ENCODE data around the gene GALNT14. TPM values are rescaled to one million over a fixed set of nuclear protein-coding genes. Genes with fewer than 3 reads are reported as not detected.

The GALNT14 gene
- total RNA-seq, 1 experiment from 2014 or later, result 1.6 TPM

GRCh38 chr2:31110998-31111397 lies 27.2 kb downstream of the GALNT14 start:
- no peaks in the 10 kb centered on the region for H3K9me2 ChIP-seq (replicated peaks; ENCODE audit: insufficient read depth, low read length)

GRCh38 chr2:31110431-31110830 lies 27.8 kb downstream of the GALNT14 start:
- H3K9ac ChIP-seq (ENCODE audit: low read length), result no peak overlapping the region
- no peaks in the 10 kb centered on the region for H3K36me3 ChIP-seq (ENCODE audit: insufficient read depth, low read length)
- H3K27me3 ChIP-seq (ENCODE audit: low read length), result no peaks in the 10 kb centered on the region
- no peaks in the 10 kb centered on the region for H3K9me3 ChIP-seq (ENCODE audit: low read length)
- no peak overlapping the region for H3K4me2 ChIP-seq (ENCODE audit: low read depth, low read length, poor library complexity, severe bottlenecking)
- H3K4me3 ChIP-seq (ENCODE audit: low read length), result no peak overlapping the region
- DNase-seq, result no peak
- no peaks in the 10 kb centered on the region for H3K4me1 ChIP-seq (ENCODE audit: low read length)
- H4K20me1 ChIP-seq (ENCODE audit: insufficient read depth, low read depth, low read length), result 0 out of 2 replicates have a peak, but pooled peaks cover 3% of the 10 kb centered on the region
- H3K27ac ChIP-seq (ENCODE audit: low read length), result no peak overlapping the region
- H2AFZ ChIP-seq (ENCODE audit: low read length), result no peak overlapping the region
- no peaks in the 10 kb centered on the region for H3K9me2 ChIP-seq (replicated peaks; ENCODE audit: insufficient read depth, low read length)
- H3K79me2 ChIP-seq (ENCODE audit: low read length), result no peaks in the 10 kb centered on the region

More at GRCh38 chr2:31110998-31111397, 27.2 kb downstream of the GALNT14 start:
- no peaks in the 10 kb centered on the region for H3K4me1 ChIP-seq (ENCODE audit: low read length)
- H3K27ac ChIP-seq (ENCODE audit: low read length), result no peak overlapping the region
- H3K4me2 ChIP-seq (ENCODE audit: low read depth, low read length, poor library complexity, severe bottlenecking), result no peak overlapping the region
- DNase-seq, result no peak
- H3K9me3 ChIP-seq (ENCODE audit: low read length), result no peaks in the 10 kb centered on the region
- no peak overlapping the region for H3K9ac ChIP-seq (ENCODE audit: low read length)
- no peak overlapping the region for H2AFZ ChIP-seq (ENCODE audit: low read length)
- no peaks in the 10 kb centered on the region for H3K36me3 ChIP-seq (ENCODE audit: insufficient read depth, low read length)
- no peaks in the 10 kb centered on the region for H3K27me3 ChIP-seq (ENCODE audit: low read length)
- H3K4me3 ChIP-seq (ENCODE audit: low read length), result no peak overlapping the region
- no peaks in the 10 kb centered on the region for H3K79me2 ChIP-seq (ENCODE audit: low read length)
- H4K20me1 ChIP-seq (ENCODE audit: insufficient read depth, low read depth, low read length), result 0 out of 2 replicates have a peak, but pooled peaks cover 3% of the 10 kb centered on the region

- Histone ChIP-seq H3K9me3 (ENCODE audit: low read length) (no peaks in the 10 kb centered on the region), H3K27me3 (ENCODE audit: low read length) (no peaks in the 10 kb centered on the region), H3K4me3 (ENCODE audit: low read length) (no peak overlapping the region), H3K36me3 (ENCODE audit: insufficient read depth, low read length) (no peaks in the 10 kb centered on the region), H3K4me2 (ENCODE audit: low read depth, low read length, poor library complexity, severe bottlenecking) (no peak overlapping the region), H3K9ac (ENCODE audit: low read length) (no peak overlapping the region), H3K79me2 (ENCODE audit: low read length) (no peaks in the 10 kb centered on the region), H3K9me2 (replicated peaks; ENCODE audit: insufficient read depth, low read length) (no peaks in the 10 kb centered on the region), H3K4me1 (ENCODE audit: low read length) (no peaks in the 10 kb centered on the region), H2AFZ (ENCODE audit: low read length) (no peak overlapping the region), H4K20me1 (ENCODE audit: insufficient read depth, low read depth, low read length) (0 out of 2 replicates have a peak, but pooled peaks cover 3% of the 10 kb centered on the region), H3K27ac (ENCODE audit: low read length) (no peak overlapping the region)
- no peak for DNase-seq
These were observed 28.5 kb downstream of the GALNT14 start for GRCh38 chr2:31109633-31110192.

- no peak overlapping the region for H3K4me2 ChIP-seq (ENCODE audit: low read depth, low read length, poor library complexity, severe bottlenecking)
These were observed 29.5 kb downstream of the GALNT14 start for GRCh38 chr2:31108561-31109286.

GRCh38 chr2:31107591-31108300 lies 30.5 kb downstream of the GALNT14 start:
- no peak overlapping the region for H3K4me2 ChIP-seq (ENCODE audit: low read depth, low read length, poor library complexity, severe bottlenecking)
- H3K9me3 ChIP-seq (ENCODE audit: low read length), result no peaks in the 10 kb centered on the region
- H3K4me3 ChIP-seq (ENCODE audit: low read length), result no peak overlapping the region
- 0 out of 2 replicates have a peak, but pooled peaks cover 3% of the 10 kb centered on the region for H4K20me1 ChIP-seq (ENCODE audit: insufficient read depth, low read depth, low read length)
- no peaks in the 10 kb centered on the region for H3K27me3 ChIP-seq (ENCODE audit: low read length)
- no peaks in the 10 kb centered on the region for H3K9me2 ChIP-seq (replicated peaks; ENCODE audit: insufficient read depth, low read length)
- no peaks in the 10 kb centered on the region for H3K4me1 ChIP-seq (ENCODE audit: low read length)
- DNase-seq, result no peak
- no peaks in the 10 kb centered on the region for H3K79me2 ChIP-seq (ENCODE audit: low read length)
- no peak overlapping the region for H3K27ac ChIP-seq (ENCODE audit: low read length)
- no peaks in the 10 kb centered on the region for H3K36me3 ChIP-seq (ENCODE audit: insufficient read depth, low read length)
- no peak overlapping the region for H2AFZ ChIP-seq (ENCODE audit: low read length)
- no peak overlapping the region for H3K9ac ChIP-seq (ENCODE audit: low read length)

More at GRCh38 chr2:31108561-31109286, 29.5 kb downstream of the GALNT14 start:
- H3K9me2 ChIP-seq (replicated peaks; ENCODE audit: insufficient read depth, low read length), result no peaks in the 10 kb centered on the region
- no peak for DNase-seq
- no peaks in the 10 kb centered on the region for H3K36me3 ChIP-seq (ENCODE audit: insufficient read depth, low read length)
- no peak overlapping the region for H3K9ac ChIP-seq (ENCODE audit: low read length)
- H2AFZ ChIP-seq (ENCODE audit: low read length), result no peak overlapping the region
- H3K79me2 ChIP-seq (ENCODE audit: low read length), result no peaks in the 10 kb centered on the region
- H3K27me3 ChIP-seq (ENCODE audit: low read length), result no peaks in the 10 kb centered on the region
- H3K9me3 ChIP-seq (ENCODE audit: low read length), result no peaks in the 10 kb centered on the region
- no peak overlapping the region for H3K4me3 ChIP-seq (ENCODE audit: low read length)
- no peaks in the 10 kb centered on the region for H3K4me1 ChIP-seq (ENCODE audit: low read length)
- 0 out of 2 replicates have a peak, but pooled peaks cover 3% of the 10 kb centered on the region for H4K20me1 ChIP-seq (ENCODE audit: insufficient read depth, low read depth, low read length)
- H3K27ac ChIP-seq (ENCODE audit: low read length), result no peak overlapping the region

- H3K27me3 ChIP-seq (ENCODE audit: low read length), result no peaks in the 10 kb centered on the region
- H3K9ac ChIP-seq (ENCODE audit: low read length), result no peak overlapping the region
- H3K4me2 ChIP-seq (ENCODE audit: low read depth, low read length, poor library complexity, severe bottlenecking), result no peak overlapping the region
- H3K36me3 ChIP-seq (ENCODE audit: insufficient read depth, low read length), result no peaks in the 10 kb centered on the region
- no peak for DNase-seq
- H3K4me3 ChIP-seq (ENCODE audit: low read length), result no peak overlapping the region
- no peak overlapping the region for H2AFZ ChIP-seq (ENCODE audit: low read length)
- H3K4me1 ChIP-seq (ENCODE audit: low read length), result no peaks in the 10 kb centered on the region
- H3K9me2 ChIP-seq (replicated peaks; ENCODE audit: insufficient read depth, low read length), result no peaks in the 10 kb centered on the region
- H3K9me3 ChIP-seq (ENCODE audit: low read length), result no peaks in the 10 kb centered on the region
- no peaks in the 10 kb centered on the region for H3K79me2 ChIP-seq (ENCODE audit: low read length)
- no peaks in the 10 kb centered on the region for H4K20me1 ChIP-seq (ENCODE audit: insufficient read depth, low read depth, low read length)
- no peak overlapping the region for H3K27ac ChIP-seq (ENCODE audit: low read length)
These were observed 36.5 kb downstream of the GALNT14 start for GRCh38 chr2:31101701-31102100.

- Histone ChIP-seq H3K9me2 (replicated peaks; ENCODE audit: insufficient read depth, low read length) (no peaks in the 10 kb centered on the region), H2AFZ (ENCODE audit: low read length) (no peak overlapping the region), H3K4me1 (ENCODE audit: low read length) (no peaks in the 10 kb centered on the region), H3K27me3 (ENCODE audit: low read length) (no peaks in the 10 kb centered on the region), H4K20me1 (ENCODE audit: insufficient read depth, low read depth, low read length) (no peaks in the 10 kb centered on the region), H3K4me2 (ENCODE audit: low read depth, low read length, poor library complexity, severe bottlenecking) (no peak overlapping the region), H3K9ac (ENCODE audit: low read length) (no peak overlapping the region), H3K27ac (ENCODE audit: low read length) (no peak overlapping the region), H3K4me3 (ENCODE audit: low read length) (no peak overlapping the region), H3K79me2 (ENCODE audit: low read length) (no peaks in the 10 kb centered on the region), H3K36me3 (ENCODE audit: insufficient read depth, low read length) (no peaks in the 10 kb centered on the region), H3K9me3 (ENCODE audit: low read length) (no peaks in the 10 kb centered on the region)
- no peak for DNase-seq
These were observed 40.2 kb downstream of the GALNT14 start for GRCh38 chr2:31097962-31098613.

- no peak overlapping the region for H3K4me3 ChIP-seq (ENCODE audit: low read length)
- no peak overlapping the region for H3K27ac ChIP-seq (ENCODE audit: low read length)
- no peak overlapping the region for H2AFZ ChIP-seq (ENCODE audit: low read length)
- H3K9ac ChIP-seq (ENCODE audit: low read length), result no peak overlapping the region
- H3K9me3 ChIP-seq (ENCODE audit: low read length), result no peaks in the 10 kb centered on the region
- H3K9me2 ChIP-seq (replicated peaks; ENCODE audit: insufficient read depth, low read length), result no peaks in the 10 kb centered on the region
- H3K27me3 ChIP-seq (ENCODE audit: low read length), result no peaks in the 10 kb centered on the region
- no peaks in the 10 kb centered on the region for H3K36me3 ChIP-seq (ENCODE audit: insufficient read depth, low read length)
- no peak overlapping the region for H3K4me2 ChIP-seq (ENCODE audit: low read depth, low read length, poor library complexity, severe bottlenecking)
- no peaks in the 10 kb centered on the region for H3K79me2 ChIP-seq (ENCODE audit: low read length)
- no peaks in the 10 kb centered on the region for H3K4me1 ChIP-seq (ENCODE audit: low read length)
- no peak for DNase-seq
- H4K20me1 ChIP-seq (ENCODE audit: insufficient read depth, low read depth, low read length), result no peaks in the 10 kb centered on the region
These were observed 48.1 kb downstream of the GALNT14 start for GRCh38 chr2:31090188-31090587.
